Hepatocyte (in vitro differentiated cells): Measurements from ENCODE around the gene DISC1. TPM values are rescaled to one million over a fixed set of nuclear protein-coding genes. Genes with fewer than 3 reads are reported as not detected.

Experiments used
- DNase-seq: peaks from one replicate; pipeline ENCODE4 v3.0.0-alpha.2; 2016; ENCODE audit warnings: low spot score
- H2AFZ ChIP-seq: fragments of 200-600 bp; sonication (generic); 2 replicates; pipeline ENCODE4 v1.6.0; 2016; ENCODE audit warnings: antibody characterized with exemption, mild to moderate bottlenecking
- H3K27ac ChIP-seq: fragments of 200-600 bp; sonication (generic); 2 replicates; pipeline ENCODE4 v1.5.1; 2016; ENCODE audit warnings: mild to moderate bottlenecking
- H3K27me3 ChIP-seq: fragments of 200-600 bp; sonication (generic); 2 replicates; pipeline ENCODE4 v1.6.1; 2016
- H3K36me3 ChIP-seq: fragments of 200-600 bp; sonication (generic); replicated peaks from 2 replicates; pipeline ENCODE4 v1.5.1; 2016; ENCODE audit warnings: low read depth; ENCODE audit not compliant: insufficient read depth
- H3K4me1 ChIP-seq: fragments of 200-600 bp; sonication (generic); 2 replicates; pipeline ENCODE4 v1.5.1; 2016; ENCODE audit warnings: mild to moderate bottlenecking, moderate library complexity; ENCODE audit not compliant: insufficient read depth
- H3K4me2 ChIP-seq: fragments of 200-600 bp; sonication (generic); 2 replicates; pipeline ENCODE4 v1.6.0; 2016
- H3K4me3 ChIP-seq: fragments of 200-600 bp; sonication (generic); 2 replicates; pipeline ENCODE4 v1.5.1; 2016; ENCODE audit warnings: mild to moderate bottlenecking
- H3K79me2 ChIP-seq: fragments of 200-600 bp; sonication (generic); 2 replicates; pipeline ENCODE4 v1.6.0; 2017; ENCODE audit warnings: mild to moderate bottlenecking
- H3K9me2 ChIP-seq: fragments of 200-600 bp; sonication (generic); replicated peaks from 2 replicates; pipeline ENCODE4 v1.6.0; 2017; ENCODE audit warnings: mild to moderate bottlenecking; ENCODE audit not compliant: insufficient read depth
- H3K9me3 ChIP-seq: fragments of 200-600 bp; sonication (generic); 2 replicates; pipeline ENCODE4 v1.5.1; 2016; ENCODE audit warnings: low read depth, mild to moderate bottlenecking
- H4K20me1 ChIP-seq: fragments of 200-600 bp; sonication (generic); 2 replicates; pipeline ENCODE4 v1.6.0; 2016; ENCODE audit warnings: mild to moderate bottlenecking; ENCODE audit not compliant: insufficient read depth, poor library complexity, severe bottlenecking
- CTCF ChIP-seq: fragments of 200-600 bp; sonication (generic); IDR thresholded peaks from 2 replicates; pipeline ENCODE4 v1.5.1; 2016; ENCODE audit warnings: antibody characterized with exemption, mild to moderate bottlenecking; ENCODE audit not compliant: poor library complexity
- EZH2 ChIP-seq: fragments of 200-600 bp; sonication (generic); IDR thresholded peaks from 2 replicates; pipeline ENCODE4 v1.6.1; 2016; ENCODE audit warnings: antibody characterized with exemption, mild to moderate bottlenecking, borderline replicate concordance
- EZH2phosphoT487 ChIP-seq: fragments of 200-600 bp; sonication (generic); IDR thresholded peaks from one replicate; pipeline ENCODE4 v1.6.1; 2018; ENCODE audit warnings: antibody characterized with exemption, mild to moderate bottlenecking, low read depth, moderate library complexity; ENCODE audit not compliant: unreplicated experiment, severe bottlenecking
- WGBS: methylation state at CpG from one replicate; pipeline ENCODE4 v1.1.6; 2016; ENCODE audit warnings: low lambda C conversion rate; ENCODE audit errors: missing lambda C conversion rate; 5-methylcytosine and 5-hydroxymethylcytosine counted together
- polyA plus RNA-seq: library from polyadenylated mRNA; unstranded; fragments of >200 nt; fragmentation: Nextera tagmentation; extraction: Ambion mirVana; gene quantifications from 2 replicates; pipeline ENCODE4 v1.2.1, GENCODE V29; 2016
- total RNA-seq: library from RNA; depleted of rRNA; stranded (reverse); fragments of >200 nt; gene quantifications from 2 replicates; pipeline ENCODE4 v1.2.3, GENCODE V29; 2014

The DISC1 gene
- total and polyA plus RNA-seq, 2 experiments from 2014 or later = 3.0 to 4.7 TPM

GRCh38 chr1:232029315-232029714 lies 402.7 kb downstream of the DISC1 start:
- WGBS = 35% methylated on average over 4 of the region's 4 CpGs
- Histone ChIP-seq H3K9me3 (no peaks in the 10 kb centered on the region), H3K79me2 (no peaks in the 10 kb centered on the region), H2AFZ (no peak overlapping the region), H4K20me1 (no peaks in the 10 kb centered on the region), H3K4me3 (no peak overlapping the region), H3K9me2 (no peaks in the 10 kb centered on the region), H3K4me2 (no peak overlapping the region), H3K4me1 (no peaks in the 10 kb centered on the region), H3K27me3 (no peaks in the 10 kb centered on the region), H3K27ac (no peak overlapping the region), H3K36me3 (no peaks in the 10 kb centered on the region)
- TF ChIP-seq EZH2 = no peak
- no peak for TF ChIP-seq EZH2phosphoT487
- TF ChIP-seq CTCF = no peak
- DNase-seq = no peak

DNA sequence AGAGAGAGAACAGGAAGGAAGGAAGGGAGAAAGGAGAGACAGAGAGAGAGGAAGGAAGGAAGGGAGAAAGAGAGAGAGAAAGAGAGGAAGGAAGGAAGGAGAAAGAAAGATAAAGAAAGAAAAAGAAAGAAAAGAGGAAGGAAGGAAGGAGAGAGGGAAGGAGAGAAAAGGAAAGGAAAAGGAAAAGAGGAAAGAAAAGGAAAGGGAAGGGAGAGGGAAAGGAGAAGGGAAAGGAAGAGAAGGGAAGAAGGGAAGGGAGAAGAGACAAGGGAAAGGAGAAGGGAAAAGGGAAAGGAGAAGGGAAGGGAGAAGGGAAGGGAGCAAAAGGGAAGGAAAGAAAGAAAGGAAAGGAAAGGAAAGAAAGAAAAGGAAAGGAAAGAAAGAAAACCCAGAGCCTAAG lies 404.6 kb downstream of the DISC1 start:
- DNase-seq = no peak
- Histone ChIP-seq H3K4me2 (no peak overlapping the region), H3K4me3 (no peak overlapping the region), H4K20me1 (no peaks in the 10 kb centered on the region), H3K4me1 (no peaks in the 10 kb centered on the region), H3K27ac (no peak overlapping the region), H2AFZ (no peak overlapping the region), H3K9me2 (no peaks in the 10 kb centered on the region), H3K27me3 (no peaks in the 10 kb centered on the region), H3K79me2 (no peaks in the 10 kb centered on the region), H3K36me3 (no peaks in the 10 kb centered on the region), H3K9me3 (no peaks in the 10 kb centered on the region)
- TF ChIP-seq CTCF = no peak
- TF ChIP-seq EZH2phosphoT487 = no peak

- Histone ChIP-seq H2AFZ (no peak overlapping the region), H3K4me2 (no peak overlapping the region), H3K27ac (no peak overlapping the region), H3K79me2 (no peaks in the 10 kb centered on the region), H3K36me3 (no peaks in the 10 kb centered on the region), H3K4me3 (no peak overlapping the region), H3K9me2 (no peaks in the 10 kb centered on the region), H3K27me3 (no peaks in the 10 kb centered on the region), H3K4me1 (no peaks in the 10 kb centered on the region), H4K20me1 (no peaks in the 10 kb centered on the region), H3K9me3 (no peaks in the 10 kb centered on the region)
- DNase-seq = no peak
- TF ChIP-seq EZH2 (no peak), CTCF (no peak), EZH2phosphoT487 (no peak)
- 70% methylated on average over 4 of the region's 4 CpGs for WGBS
These were observed 406.7 kb downstream of the DISC1 start for GRCh38 chr1:232033285-232033684.

DNA sequence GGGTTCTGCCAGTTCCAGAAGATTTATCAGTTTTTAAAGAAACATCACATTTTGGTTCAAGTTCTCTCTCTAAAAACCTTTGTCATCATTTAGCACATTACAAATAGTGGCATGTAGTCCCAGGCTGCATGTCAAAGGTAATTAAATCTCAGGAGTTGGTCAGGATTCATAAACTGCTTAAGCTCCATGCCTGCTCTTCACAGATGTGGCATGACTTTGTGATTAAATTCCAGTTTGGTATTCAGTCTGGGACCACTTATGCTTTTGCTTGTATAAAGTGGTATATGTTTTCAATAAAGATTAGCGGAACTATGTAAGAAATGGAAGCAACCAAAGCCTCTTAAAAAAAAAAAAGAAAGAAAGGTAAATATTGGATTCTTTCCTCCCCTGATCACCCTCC lies 408.0 kb downstream of the DISC1 start:
- no peak for DNase-seq
- TF ChIP-seq CTCF (no peak), EZH2 (no peak), EZH2phosphoT487 (no peak)
- no peaks in the 10 kb centered on the region for H3K36me3 ChIP-seq
- WGBS = 48% methylated on average over 1 of the region's 1 CpG
- no peaks in the 10 kb centered on the region for H3K27me3 ChIP-seq
- H4K20me1 ChIP-seq = no peaks in the 10 kb centered on the region
- H2AFZ ChIP-seq = no peak overlapping the region
- H3K4me3 ChIP-seq = no peak overlapping the region
- no peak overlapping the region for H3K4me2 ChIP-seq
- H3K27ac ChIP-seq = no peak overlapping the region
- H3K4me1 ChIP-seq = no peaks in the 10 kb centered on the region
- H3K9me3 ChIP-seq = no peaks in the 10 kb centered on the region
- H3K79me2 ChIP-seq = no peaks in the 10 kb centered on the region
- no peaks in the 10 kb centered on the region for H3K9me2 ChIP-seq
